Stimulated activated CD8-positive, alpha-beta memory T cell treated with anti-CD3 and anti-CD28 coated beads, Interleukin-12 subunit alpha, Interleukin-12 subunit beta, amount 100 ng/mL, for 24 hours (primary cell): ENCODE data around the gene TMUB2.
A peak's percentile ranks its signal among the peaks of the same experiment; 100 is the strongest.

ENCODE experiments used
- DNase-seq: peaks from one replicate; pipeline ENCODE4 v3.0.0-alpha.2; 2020; ENCODE audit errors: extremely low read depth

TMUB2 gene

GRCh38 chr17:44202756-44203155 lies 16.0 kb downstream of the TMUB2 start:
- no peak for DNase-seq

- DNase-seq, result no peak
Observed at GRCh38 chr17:44203731-44204440, 17.1 kb downstream of the TMUB2 start.

- no peak for DNase-seq
Observed at GRCh38 chr17:44204441-44204882, 17.7 kb downstream of the TMUB2 start.

DNA sequence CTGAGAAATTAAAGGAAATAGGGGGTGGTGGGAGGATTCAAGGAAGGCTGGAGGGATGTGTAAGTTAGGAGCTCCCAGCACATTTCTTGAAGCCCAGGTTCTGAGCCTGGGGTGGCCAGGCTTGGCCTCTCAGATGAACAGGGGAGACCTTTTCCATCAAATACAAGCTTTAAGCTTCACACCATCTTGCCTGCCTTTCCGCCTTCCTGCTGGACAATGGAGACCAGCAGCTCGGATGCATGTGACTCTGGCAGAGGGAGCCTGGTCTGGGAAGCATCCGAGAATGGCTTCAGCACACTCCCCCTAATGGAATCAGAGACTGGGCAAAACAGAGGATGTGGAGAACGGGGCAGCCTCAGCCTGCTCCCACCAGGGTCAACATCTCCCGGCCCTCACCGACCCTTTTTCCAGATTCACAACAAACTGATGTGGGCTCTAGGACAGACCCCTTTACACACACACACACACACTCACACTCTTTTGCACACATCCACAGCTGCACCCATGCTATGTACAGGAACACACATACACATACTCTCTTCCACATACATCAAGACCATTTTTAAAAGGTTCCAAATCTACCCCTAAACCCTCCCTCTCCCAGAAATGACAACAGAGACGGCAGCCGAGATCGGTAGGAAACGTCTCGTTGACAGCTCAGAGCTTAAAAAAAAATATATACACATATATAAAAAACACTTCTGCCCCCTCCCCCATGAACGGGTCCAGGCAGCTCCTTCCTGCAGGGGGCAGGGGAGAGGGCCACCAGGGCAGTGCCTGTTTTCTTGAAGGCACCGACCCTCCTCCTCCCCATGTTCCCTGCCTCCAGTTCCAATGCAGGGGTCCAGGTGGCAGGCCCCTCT lies 19.4 kb downstream of the TMUB2 start:
- DNase-seq, result no peak

GRCh38 chr17:44206825-44207155 lies 20.0 kb downstream of the TMUB2 start:
- no peak for DNase-seq

- no peak for DNase-seq
Observed at GRCh38 chr17:44207319-44207718, 20.5 kb downstream of the TMUB2 start.

DNA sequence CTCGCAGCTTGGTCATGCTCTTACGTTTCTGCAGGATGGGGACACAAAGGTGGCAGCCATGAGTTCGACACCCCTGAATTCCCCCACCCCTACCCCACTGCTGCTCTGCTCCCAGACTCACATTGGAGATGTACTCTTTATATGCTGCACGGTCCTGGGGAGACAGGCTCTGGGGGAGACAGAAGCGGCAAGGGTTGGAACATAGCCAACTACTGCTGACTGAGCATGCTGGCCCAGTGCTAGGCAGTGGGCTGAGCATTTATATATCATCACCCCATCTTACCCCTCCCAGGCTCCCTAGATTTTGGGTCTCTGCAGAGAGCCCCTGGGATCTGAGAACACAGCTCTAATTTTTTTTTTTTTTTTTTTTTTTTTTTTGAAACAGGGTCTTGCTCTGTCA lies 21.0 kb downstream of the TMUB2 start:
- DNase-seq, result no peak

- DNase-seq, result no peak
Observed at GRCh38 chr17:44209786-44210341, 23.1 kb downstream of the TMUB2 start.

GRCh38 chr17:44210342-44211192 lies 23.8 kb downstream of the TMUB2 start:
- peak; percentile 68 for DNase-seq

- no peak for DNase-seq
Observed at GRCh38 chr17:44211281-44212265, 24.8 kb downstream of the TMUB2 start.

DNA sequence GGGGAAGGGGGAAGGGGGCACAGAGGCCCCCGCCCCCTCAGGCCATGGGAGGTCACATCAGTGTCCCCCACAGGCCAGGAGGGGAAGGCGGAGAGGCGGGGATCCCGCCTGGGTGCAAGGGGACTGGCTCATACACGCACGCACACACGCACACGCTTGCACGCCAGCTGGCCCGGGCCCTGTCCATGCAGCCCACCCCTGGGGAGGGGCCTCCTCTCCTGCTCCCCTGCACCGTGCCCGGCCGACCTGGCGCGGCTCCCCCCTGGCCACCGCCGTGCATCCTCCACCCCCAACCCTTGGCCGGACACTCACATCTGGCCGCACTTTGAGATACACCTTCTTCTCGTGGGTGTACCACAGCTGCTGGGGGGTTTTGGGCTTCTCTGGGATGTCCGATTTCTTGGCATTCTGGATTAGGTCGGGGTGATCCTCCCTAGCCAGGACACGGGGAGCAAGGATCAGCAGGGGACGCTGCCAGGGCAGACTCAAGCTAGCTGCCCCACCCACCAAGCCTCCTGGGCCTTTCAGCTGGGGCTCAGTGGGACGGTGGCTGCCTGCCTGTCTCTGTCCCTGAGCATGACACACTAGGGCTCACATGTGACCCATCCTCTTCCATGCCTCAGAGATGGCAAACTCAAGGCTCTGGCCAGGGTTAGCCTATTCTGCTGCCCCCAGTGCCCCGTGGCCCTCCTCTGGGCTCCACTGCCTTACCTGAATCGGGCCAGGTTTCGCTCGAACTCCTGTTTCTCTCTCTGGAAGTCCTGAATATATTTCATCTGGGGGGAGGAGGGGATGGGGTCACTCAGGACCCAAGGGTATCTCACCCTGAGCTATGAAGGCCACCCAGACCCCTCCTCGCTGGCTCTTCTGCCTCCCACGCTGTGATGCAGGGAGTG lies 26.0 kb downstream of the TMUB2 start:
- no peak for DNase-seq

GRCh38 chr17:44213403-44214229 lies 26.8 kb downstream of the TMUB2 start:
- no peak for DNase-seq

DNA sequence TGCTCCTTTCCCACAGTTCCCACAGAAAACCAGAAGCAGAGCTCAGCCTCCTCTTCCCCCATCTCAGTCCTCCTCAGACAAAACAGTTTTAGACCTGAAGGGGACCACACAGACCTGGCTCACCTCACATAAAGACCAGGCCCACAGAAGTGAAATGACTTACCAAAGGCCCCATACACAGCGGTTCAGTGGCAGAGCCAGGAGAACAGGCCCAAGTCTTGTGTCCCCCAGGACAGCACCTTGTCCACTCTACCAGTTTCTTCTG lies 27.4 kb downstream of the TMUB2 start:
- DNase-seq, result no peak

- no peak for DNase-seq
Observed at GRCh38 chr17:44214896-44215295, 28.1 kb downstream of the TMUB2 start.

DNA sequence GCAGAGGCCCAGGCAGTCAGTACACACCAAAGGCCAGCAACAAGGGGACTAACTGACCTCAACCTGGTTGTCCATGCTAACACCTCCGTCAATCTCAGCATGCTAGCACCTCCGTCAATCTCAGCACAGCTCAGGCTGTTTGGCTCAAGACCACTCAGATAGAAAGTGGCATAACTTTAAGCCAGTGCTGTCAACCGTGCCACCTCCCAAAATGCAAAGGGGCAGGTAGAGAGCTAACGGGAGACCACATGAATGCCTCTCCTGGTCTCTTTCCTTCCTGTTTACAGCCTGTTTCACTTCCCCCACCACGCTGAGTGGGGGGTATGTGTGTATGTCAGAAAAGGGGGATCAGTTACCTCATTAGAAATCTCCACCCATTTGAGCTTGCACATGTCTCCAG lies 29.4 kb downstream of the TMUB2 start:
- no peak for DNase-seq

GRCh38 chr17:44216694-44217093 lies 29.9 kb downstream of the TMUB2 start:
- no peak for DNase-seq

DNA sequence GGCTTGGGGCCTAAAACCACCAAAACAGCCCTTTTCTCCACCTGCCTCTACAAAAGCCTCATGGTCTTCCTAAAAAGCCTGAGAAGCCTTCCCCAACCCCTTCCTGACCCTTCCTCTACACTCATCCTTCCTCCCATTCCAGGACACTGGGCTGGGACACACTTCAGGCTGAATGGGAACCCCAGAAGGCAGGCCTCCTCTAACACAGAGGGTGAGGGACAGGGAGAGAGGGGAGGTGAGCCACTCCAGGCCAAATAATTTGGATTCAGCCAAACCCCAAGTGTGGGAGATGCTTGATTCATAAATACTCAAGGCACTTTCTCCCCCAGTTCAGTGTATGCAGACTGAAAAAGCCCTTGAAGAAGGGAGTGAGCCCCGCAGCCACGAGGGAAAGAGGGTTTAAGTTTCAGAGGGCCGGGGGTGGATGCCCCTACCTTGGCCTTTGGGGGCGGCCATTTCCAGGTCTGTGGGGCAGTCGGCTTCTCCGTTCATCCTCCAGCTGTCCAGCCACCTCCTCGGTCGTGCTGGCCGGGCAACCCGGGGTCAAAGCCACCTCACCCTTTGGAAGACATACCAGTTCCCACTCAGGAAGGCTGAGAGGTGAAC lies 31.1 kb downstream of the TMUB2 start:
- DNase-seq, result no peak

DNA sequence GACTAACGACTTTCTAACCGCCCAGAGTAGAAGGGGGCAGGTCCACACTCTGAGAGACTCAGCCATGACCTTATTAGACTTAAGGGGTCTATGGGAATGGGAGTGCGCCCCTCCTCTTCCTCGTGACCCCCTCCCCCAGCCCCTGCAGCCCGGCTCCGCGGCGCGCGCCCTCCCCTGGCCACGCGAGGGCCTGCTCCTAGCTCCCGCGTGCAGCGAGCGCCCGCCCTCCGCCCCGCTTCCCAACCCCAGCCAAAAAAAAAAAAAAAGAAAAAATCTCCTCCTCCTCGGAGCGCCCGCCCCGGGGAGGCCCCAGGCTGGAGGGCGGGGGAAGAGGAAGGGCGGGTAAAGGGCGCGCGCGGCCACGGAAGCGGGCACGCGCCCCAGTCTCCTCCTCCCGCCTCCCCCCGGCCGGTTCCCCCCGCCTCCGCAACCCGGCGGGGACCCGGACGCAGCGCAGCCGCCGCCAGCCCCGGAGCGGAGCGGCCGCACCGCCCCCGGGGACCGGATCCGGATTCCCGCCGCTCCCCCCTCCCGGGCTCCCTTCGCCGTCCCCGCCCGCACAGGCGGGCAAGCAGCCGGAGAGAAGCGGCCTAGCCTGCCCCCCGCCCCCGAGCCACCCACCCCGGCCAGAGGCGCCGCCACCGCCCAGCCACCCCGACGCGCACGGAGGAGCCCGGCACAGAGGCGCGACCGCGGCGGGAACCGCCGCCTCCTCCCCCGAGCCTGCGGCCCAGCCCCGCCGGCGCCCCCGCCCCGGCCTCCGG lies 31.8 kb downstream of the TMUB2 start:
- no peak for DNase-seq
